Sigmoid colon (tissue), 7 donors: ENCODE data around the gene CD101. TPM values are rescaled to one million over a fixed set of nuclear protein-coding genes. Genes with fewer than 3 reads are reported as not detected.

ENCODE experiments used
- DNase-seq: peaks from one replicate; pipeline ENCODE4 v3.0.0-alpha.2; 2019
- H3K27ac ChIP-seq, 4 donors: fragments of 200-600 bp; sonication (generic); one replicate each; pipeline ENCODE4 v1.5.1; 2016 to 2019; ENCODE audit warnings: mild to moderate bottlenecking in 1 of 4
- H3K27me3 ChIP-seq, 3 donors: fragments of 200-600 bp; sonication (generic); one replicate each; pipeline ENCODE4 v1.5.1; 2019; ENCODE audit warnings: mild to moderate bottlenecking in 1 of 3
- H3K36me3 ChIP-seq, 4 donors: fragments of 200-600 bp; sonication (generic); one replicate each; pipeline ENCODE4 v1.5.1; 2016 to 2019
- H3K4me1 ChIP-seq, 4 donors: fragments of 200-600 bp; sonication (generic); one replicate each; pipeline ENCODE4 v1.5.1; 2017 to 2019
- H3K4me3 ChIP-seq, 4 donors: fragments of 200-600 bp; sonication (generic); one replicate each; pipeline ENCODE4 v1.5.1; 2017 to 2019; ENCODE audit warnings: mild to moderate bottlenecking in 2 of 4, moderate library complexity in 1 of 4
- H3K9me3 ChIP-seq, 4 donors: fragments of 200-600 bp in 3 of 4; sonication (generic) in 3 of 4; one replicate each; pipeline versions ENCODE4 v1.5.1 to v1.6.1; 2013 to 2019
- CTCF ChIP-seq, 4 experiments: fragments of 450-650 bp in 3 of 4; fragments of 200-600 bp in 1 of 4; IDR thresholded peaks; one replicate each; pipeline ENCODE4 v1.5.1; 2016 to 2019; ENCODE audit warnings: antibody characterized with exemption in 4 of 4, mild to moderate bottlenecking in 3 of 4, moderate library complexity in 2 of 4
- EP300 ChIP-seq, 4 donors: sonication (generic); formaldehyde crosslinking; IDR thresholded peaks; one replicate each; pipeline ENCODE4 v1.6.1; 2017; ENCODE audit warnings: antibody characterized with exemption in 4 of 4
- POLR2A ChIP-seq, 2 donors: fragments of 450-650 bp; IDR thresholded peaks; one replicate each; pipeline ENCODE4 v1.6.1; 2016; ENCODE audit warnings: antibody characterized with exemption in 2 of 2, mild to moderate bottlenecking in 2 of 2, moderate library complexity in 2 of 2
- POLR2AphosphoS5 ChIP-seq, 4 donors: sonication (generic); formaldehyde crosslinking; IDR thresholded peaks; one replicate each; pipeline ENCODE4 v1.6.1; 2017; ENCODE audit warnings: antibody characterized with exemption in 4 of 4
- WGBS, 2 donors: extraction: QIAGEN DNeasy Blood & Tissue Kit; methylation state at CpG; one replicate each; pipeline ENCODE4 v1.1.7; 2013; 5-methylcytosine and 5-hydroxymethylcytosine counted together
- intact Hi-C: fragments of 100-400 bp; cut with DNase I; formaldehyde crosslinking; loops from one replicate; pipeline ENCODE4 v1.15.1; 2023
- polyA plus RNA-seq, 3 donors: library from polyadenylated mRNA; stranded (reverse); fragments of 200-250 nt; gene quantifications; one replicate each; pipeline ENCODE4 v1.2.3, GENCODE V29; 2013
- total RNA-seq, 4 donors: library from RNA; depleted of rRNA; stranded (reverse); fragments of >200 nt; gene quantifications; one replicate each; pipeline ENCODE4 v1.1.0, GENCODE V29; 2016
- donor health status: healthy with polysubstance abuse.
- donor health status: Bipolar disorder and iron deficiency.
- donor health status: healthy.

The CD101 gene
- total and polyA plus RNA-seq, 7 donors: 0.60 to 1.7 (median 1.1) TPM

GRCh38 chr1:116990612-116991151 lies 10.9 kb upstream of the CD101 start:
- DNase-seq: peak; percentile 84
- H3K27ac ChIP-seq: peak overlapping the region in 2 of 4 donors; percentile 13 to 38
- no peaks in the 10 kb centered on the region for H3K27me3 ChIP-seq
- TF ChIP-seq EP300 (IDR thresholded peaks at IDR 0.05) (no peak), POLR2AphosphoS5 (IDR thresholded peaks at IDR 0.05) (peak in 3 of 4 donors; percentile 20 to 50 (median 39))
- H3K9me3 ChIP-seq: no peaks in the 10 kb centered on the region
- no peak overlapping the region for H3K4me3 ChIP-seq
- H3K36me3 ChIP-seq: peaks cover 0 to 19% (median 0%) of the 10 kb centered on the region in 4 donors
- H3K4me1 ChIP-seq: peaks cover 0 to 47% (median 29%) of the 10 kb centered on the region in 4 donors
- intact Hi-C loops: no loop called here
- WGBS, 2 donors: 76 to 81% methylated on average over 12 of the region's 12 CpGs

GRCh38 chr1:116991171-116991845 lies 10.3 kb upstream of the CD101 start:
- Histone ChIP-seq H3K27me3 (no peaks in the 10 kb centered on the region), H3K9me3 (no peaks in the 10 kb centered on the region), H3K36me3 (peaks cover 0 to 16% (median 0%) of the 10 kb centered on the region in 4 donors), H3K4me1 (peaks cover 0 to 41% (median 26%) of the 10 kb centered on the region in 4 donors), H3K27ac (peak overlapping the region in 2 of 4 donors; percentile 13 to 50), H3K4me3 (no peak overlapping the region)
- intact Hi-C loops: no loop called here
- 47 to 63% methylated on average over 2 of the region's 2 CpGs for WGBS, 2 donors
- no peak for DNase-seq
- no peak for TF ChIP-seq POLR2AphosphoS5 (IDR thresholded peaks at IDR 0.05)

GRCh38 chr1:116991918-116992317 lies 9.6 kb upstream of the CD101 start:
- Histone ChIP-seq H3K36me3 (peaks cover 0 to 11% (median 0%) of the 10 kb centered on the region in 4 donors), H3K27ac (no peak overlapping the region), H3K4me1 (peaks cover 0 to 35% (median 26%) of the 10 kb centered on the region in 4 donors), H3K4me3 (no peak overlapping the region), H3K27me3 (no peaks in the 10 kb centered on the region), H3K9me3 (no peaks in the 10 kb centered on the region)
- TF ChIP-seq EP300 (IDR thresholded peaks at IDR 0.05) (no peak), CTCF (IDR thresholded peaks at IDR 0.05) (no peak), POLR2AphosphoS5 (IDR thresholded peaks at IDR 0.05) (no peak), POLR2A (IDR thresholded peaks at IDR 0.05) (no peak)
- DNase-seq: no peak
- 94 to 100% methylated on average over 1 of the region's 1 CpG for whole genome bisulfite sequencing, 2 donors
- intact Hi-C loops: no loop called here

GRCh38 chr1:116993286-116993685 lies 8.3 kb upstream of the CD101 start:
- Histone ChIP-seq H3K4me3 (no peak overlapping the region), H3K27me3 (no peaks in the 10 kb centered on the region), H3K4me1 (peaks cover 0 to 21% (median 16%) of the 10 kb centered on the region in 4 donors), H3K27ac (no peak overlapping the region), H3K36me3 (peaks cover 0 to 11% (median 0%) of the 10 kb centered on the region in 4 donors), H3K9me3 (no peaks in the 10 kb centered on the region)
- intact Hi-C loops: no loop called here
- no peak for TF ChIP-seq EP300 (IDR thresholded peaks at IDR 0.05)
- TF ChIP-seq POLR2AphosphoS5 (IDR thresholded peaks at IDR 0.05): no peak
- TF ChIP-seq CTCF (IDR thresholded peaks at IDR 0.05): no peak
- TF ChIP-seq POLR2A (IDR thresholded peaks at IDR 0.05): no peak
- no peak for DNase-seq
- WGBS, 2 donors: 94 to 95% methylated on average over 7 of the region's 7 CpGs

- no peaks in the 10 kb centered on the region for H3K27me3 ChIP-seq
- H3K4me1 ChIP-seq: peaks cover 0 to 10% (median 5%) of the 10 kb centered on the region in 4 donors
- 71 to 85% methylated on average over 2 of the region's 2 CpGs for WGBS, 2 donors
- no peak for DNase-seq
- H3K27ac ChIP-seq: no peak overlapping the region
- peaks cover 0 to 11% (median 0%) of the 10 kb centered on the region in 4 donors for H3K36me3 ChIP-seq
- H3K4me3 ChIP-seq: no peak overlapping the region
- H3K9me3 ChIP-seq: no peaks in the 10 kb centered on the region
- no peak for TF ChIP-seq EP300 (IDR thresholded peaks at IDR 0.05)
- no peak for TF ChIP-seq POLR2AphosphoS5 (IDR thresholded peaks at IDR 0.05)
- no peak for TF ChIP-seq CTCF (IDR thresholded peaks at IDR 0.05)
- TF ChIP-seq POLR2A (IDR thresholded peaks at IDR 0.05): no peak
- intact Hi-C loops: no loop called here
Measured at GRCh38 chr1:116994411-116994810, 7.1 kb upstream of the CD101 start.
